ENCODE results near the gene TMEM170B. TPM values are rescaled to one million over a fixed set of nuclear protein-coding genes. Genes with fewer than 3 reads are reported as not detected.

The TMEM170B gene
- total RNA-seq, result 1.1 and 3.1 TPM in 2 replicates

GRCh38 chr6:11537229-11538051, at the start of gene TMEM170B:
TMEM170B (plus strand) TSS chr6:11537749; CDS start chr6:11538278, 529 bp downstream.

Small RNA genes within 50 kb of the gene (small RNA-seq; reads per million reads assigned to genes)
- gene RNU1-64P (ENCODE audit: low replicate concordance), result not detected

Other genes with a start within 250 kb of the TMEM170B start
- gene ADTRP, start 241.1 kb downstream of the TMEM170B start, total RNA-seq, result 2.4 and 2.8 TPM in 2 replicates

All from placental pericyte (primary cell).